Measurements from ENCODE around the gene NEURL1. TPM values are rescaled to one million over a fixed set of nuclear protein-coding genes. Genes with fewer than 3 reads are reported as not detected.
"Not testable (repeated sequence)": the region's sequence is repeated elsewhere in the genome, so short reads cannot be mapped to it uniquely, and the experiment has no call there.

The NEURL1 gene
- total RNA-seq, 1 experiment from 2014 or later, result 0.10 TPM

GRCh38 chr10:103502849-103503660, 9.6 kb downstream of the NEURL1 start:
- DNase-seq (ENCODE audit: low read depth, low spot score), result no peak
- H3K27me3 ChIP-seq (ENCODE audit: control insufficient read depth, insufficient read depth, low read length), result peaks cover 4% of the 10 kb centered on the region; the same call in 1 of the 2 replicates

GRCh38 chr10:103503777-103504176, 10.3 kb downstream of the NEURL1 start:
- H3K4me1 ChIP-seq (ENCODE audit: control insufficient read depth, insufficient read depth, low read length); DNase-seq (ENCODE audit: low read depth, low spot score); H3K9me3 ChIP-seq (ENCODE audit: control insufficient read depth, insufficient read depth, low read depth, low read length); POLR2A ChIA-PET; CTCF ChIA-PET; BruUV-seq (replicated peaks); in situ Hi-C loops (cut with HindIII; ENCODE audit: low pct_unique_long_range_greater_than_20kb, low sequenced_read_pairs); H3K4me3 ChIP-seq (ENCODE audit: low read depth in 2 of 2, low read length in 2 of 2); ATAC-seq; H3K27ac ChIP-seq (ENCODE audit: low read length); H3K36me3 ChIP-seq (ENCODE audit: control insufficient read depth, insufficient read depth, low read length); intact Hi-C loops (cut with micrococcal nuclease; ENCODE audit: unreplicated experiment); H3K27me3 ChIP-seq (ENCODE audit: control insufficient read depth, insufficient read depth, low read length): not testable (repeated sequence)

More at GRCh38 chr10:103502849-103503660, 9.6 kb downstream of the NEURL1 start:
- no peak for TF ChIP-seq CTCF (IDR thresholded peaks at IDR 0.05)
- no peak for TF ChIP-seq POLR2AphosphoS5 (IDR thresholded peaks at IDR 0.05; ENCODE audit: low read depth, low read length)
- no peak for TF ChIP-seq TCF7L2 (IDR thresholded peaks at IDR 0.05; ENCODE audit: low read depth, low read length)
- TF ChIP-seq, protein P1, sequence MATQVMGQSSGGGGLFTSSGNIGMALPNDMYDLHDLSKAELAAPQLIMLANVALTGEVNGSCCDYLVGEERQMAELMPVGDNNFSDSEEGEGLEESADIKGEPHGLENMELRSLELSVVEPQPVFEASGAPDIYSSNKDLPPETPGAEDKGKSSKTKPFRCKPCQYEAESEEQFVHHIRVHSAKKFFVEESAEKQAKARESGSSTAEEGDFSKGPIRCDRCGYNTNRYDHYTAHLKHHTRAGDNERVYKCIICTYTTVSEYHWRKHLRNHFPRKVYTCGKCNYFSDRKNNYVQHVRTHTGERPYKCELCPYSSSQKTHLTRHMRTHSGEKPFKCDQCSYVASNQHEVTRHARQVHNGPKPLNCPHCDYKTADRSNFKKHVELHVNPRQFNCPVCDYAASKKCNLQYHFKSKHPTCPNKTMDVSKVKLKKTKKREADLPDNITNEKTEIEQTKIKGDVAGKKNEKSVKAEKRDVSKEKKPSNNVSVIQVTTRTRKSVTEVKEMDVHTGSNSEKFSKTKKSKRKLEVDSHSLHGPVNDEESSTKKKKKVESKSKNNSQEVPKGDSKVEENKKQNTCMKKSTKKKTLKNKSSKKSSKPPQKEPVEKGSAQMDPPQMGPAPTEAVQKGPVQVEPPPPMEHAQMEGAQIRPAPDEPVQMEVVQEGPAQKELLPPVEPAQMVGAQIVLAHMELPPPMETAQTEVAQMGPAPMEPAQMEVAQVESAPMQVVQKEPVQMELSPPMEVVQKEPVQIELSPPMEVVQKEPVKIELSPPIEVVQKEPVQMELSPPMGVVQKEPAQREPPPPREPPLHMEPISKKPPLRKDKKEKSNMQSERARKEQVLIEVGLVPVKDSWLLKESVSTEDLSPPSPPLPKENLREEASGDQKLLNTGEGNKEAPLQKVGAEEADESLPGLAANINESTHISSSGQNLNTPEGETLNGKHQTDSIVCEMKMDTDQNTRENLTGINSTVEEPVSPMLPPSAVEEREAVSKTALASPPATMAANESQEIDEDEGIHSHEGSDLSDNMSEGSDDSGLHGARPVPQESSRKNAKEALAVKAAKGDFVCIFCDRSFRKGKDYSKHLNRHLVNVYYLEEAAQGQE (IDR thresholded peaks at IDR 0.05; ENCODE audit: insufficient read depth in 1 of 2, low read depth in 2 of 2, low read length in 1 of 2), result no peak
- TF ChIP-seq SIN3A (IDR thresholded peaks at IDR 0.05; ENCODE audit: borderline replicate concordance, insufficient read depth, low read depth, low read length), result no peak
- intact Hi-C loops (cut with micrococcal nuclease; ENCODE audit: unreplicated experiment), result no loop called here
- H3K9me3 ChIP-seq (ENCODE audit: control insufficient read depth, insufficient read depth, low read depth, low read length), result no peaks in the 10 kb centered on the region
- no TSS peak for BruUV-seq (replicated peaks)
- no peak overlapping the region for H3K27ac ChIP-seq (ENCODE audit: low read length)
- POLR2A ChIA-PET, result no interaction called here
- in situ Hi-C loops (cut with HindIII; ENCODE audit: low pct_unique_long_range_greater_than_20kb, low sequenced_read_pairs), result no loop called here
- no peak for ATAC-seq
- peaks cover 4% of the 10 kb centered on the region; the same call in 1 of the 2 replicates for H3K4me1 ChIP-seq (ENCODE audit: control insufficient read depth, insufficient read depth, low read length)
- H3K4me3 ChIP-seq (ENCODE audit: low read depth in 2 of 2, low read length in 2 of 2), result no peak overlapping the region
- CTCF ChIA-PET, result no interaction called here
- H3K36me3 ChIP-seq (ENCODE audit: control insufficient read depth, insufficient read depth, low read length), result no peaks in the 10 kb centered on the region

- Histone ChIP-seq H3K4me1 (ENCODE audit: control insufficient read depth, insufficient read depth, low read length) (peaks cover 4% of the 10 kb centered on the region; the same call in 1 of the 2 replicates), H3K27me3 (ENCODE audit: control insufficient read depth, insufficient read depth, low read length) (no peaks in the 10 kb centered on the region), H3K36me3 (ENCODE audit: control insufficient read depth, insufficient read depth, low read length) (no peaks in the 10 kb centered on the region), H3K4me3 (ENCODE audit: low read depth in 2 of 2, low read length in 2 of 2) (no peak overlapping the region), H3K27ac (ENCODE audit: low read length) (no peak overlapping the region), H3K9me3 (ENCODE audit: control insufficient read depth, insufficient read depth, low read depth, low read length) (no peaks in the 10 kb centered on the region)
- TF ChIP-seq CTCF (IDR thresholded peaks at IDR 0.05) (no peak), SIN3A (IDR thresholded peaks at IDR 0.05; ENCODE audit: borderline replicate concordance, insufficient read depth, low read depth, low read length) (no peak), TCF7L2 (IDR thresholded peaks at IDR 0.05; ENCODE audit: low read depth, low read length) (no peak), POLR2AphosphoS5 (IDR thresholded peaks at IDR 0.05; ENCODE audit: low read depth, low read length) (no peak)
- TF ChIP-seq, protein P1 (IDR thresholded peaks at IDR 0.05; ENCODE audit: insufficient read depth in 1 of 2, low read depth in 2 of 2, low read length in 1 of 2), result no peak
- ChIA-PET CTCF (interaction anchor here (1.0 kb wide), 2 partner anchors 19 to 38 kb away, joined by 3 to 7 read pairs; no protein-coding TSS in a partner anchor), POLR2A (no interaction called here)
- DNase-seq (ENCODE audit: low read depth, low spot score), result no peak
- in situ Hi-C loops (cut with HindIII; ENCODE audit: low pct_unique_long_range_greater_than_20kb, low sequenced_read_pairs), result no loop called here
- peak; percentile 64 for ATAC-seq
- intact Hi-C loops (cut with micrococcal nuclease; ENCODE audit: unreplicated experiment), result no loop called here
- BruUV-seq (replicated peaks), result no TSS peak
Observed at GRCh38 chr10:103504181-103504783, 10.8 kb downstream of the NEURL1 start.
